Mesenchymal stem cell (in vitro differentiated cells and primary cell): ENCODE measurements around the gene CA7.

ENCODE experiments used
- DNase-seq: peaks from one replicate; pipeline ENCODE4 v3.0.0-alpha.2; 2013
- H2AFZ ChIP-seq: one replicate; pipeline ENCODE4 v1.6.1; 2013; ENCODE audit warnings: low read depth, mild to moderate bottlenecking, control low read depth, inconsistent platforms, low read length, moderate library complexity
- H2AK5ac ChIP-seq: 2 replicates; pipeline ENCODE4 v1.6.1; 2013; ENCODE audit warnings: low read length, moderate library complexity, mild to moderate bottlenecking, inconsistent platforms; ENCODE audit not compliant: severe bottlenecking
- H2BK120ac ChIP-seq: one replicate; pipeline ENCODE4 v1.6.1; 2013; ENCODE audit warnings: low read depth, mild to moderate bottlenecking, inconsistent platforms, low read length, moderate library complexity
- H2BK12ac ChIP-seq, 2 experiments: one replicate each; pipeline ENCODE4 v1.6.1; 2013; ENCODE audit warnings: inconsistent platforms in 2 of 2, low read length in 2 of 2, mild to moderate bottlenecking in 2 of 2, moderate library complexity in 2 of 2, control low read depth in 1 of 2
- H2BK15ac ChIP-seq: one replicate; pipeline ENCODE4 v1.6.1; 2013; ENCODE audit warnings: mild to moderate bottlenecking, low read depth, inconsistent platforms; ENCODE audit not compliant: poor library complexity, severe bottlenecking
- H2BK5ac ChIP-seq: 2 replicates; pipeline ENCODE4 v1.6.1; 2013; ENCODE audit warnings: low read depth, mild to moderate bottlenecking, low read length, control low read depth, inconsistent platforms; ENCODE audit not compliant: poor library complexity, severe bottlenecking
- H3K14ac ChIP-seq, 2 experiments: one replicate each; pipeline ENCODE4 v1.6.1; 2013; ENCODE audit warnings: inconsistent platforms in 2 of 2, low read length in 2 of 2, control low read depth in 1 of 2, mild to moderate bottlenecking in 1 of 2, moderate library complexity in 1 of 2
- H3K18ac ChIP-seq, 2 experiments: one replicate each; pipeline ENCODE4 v1.6.1; 2013; ENCODE audit warnings: inconsistent platforms in 2 of 2, low read length in 2 of 2, control low read depth in 1 of 2, low read depth in 1 of 2, mild to moderate bottlenecking in 1 of 2
- H3K23ac ChIP-seq, 2 experiments: one replicate each; pipeline ENCODE4 v1.6.1; 2013; ENCODE audit warnings: inconsistent platforms in 2 of 2, low read length in 2 of 2, mild to moderate bottlenecking in 2 of 2, moderate library complexity in 2 of 2, control low read depth in 1 of 2
- H3K27ac ChIP-seq: 2 replicates; pipeline ENCODE4 v1.5.1; 2013; ENCODE audit warnings: mild to moderate bottlenecking, moderate library complexity, low read length, control low read depth, inconsistent platforms; ENCODE audit not compliant: poor library complexity, severe bottlenecking
- H3K27me3 ChIP-seq, 2 experiments: 2 replicates each; pipeline versions ENCODE4 v1.6.1 to v1.7.0; 2013; ENCODE audit warnings: low read length in 2 of 2, mild to moderate bottlenecking in 2 of 2, moderate library complexity in 2 of 2, control low read depth in 1 of 2, inconsistent platforms in 1 of 2; ENCODE audit not compliant: control insufficient read depth in 1 of 2, insufficient read depth in 1 of 2
- H3K36me3 ChIP-seq, 2 experiments: 2 replicates each; pipeline versions ENCODE4 v1.6.1 to v1.7.0; 2013; ENCODE audit warnings: low read length in 2 of 2, control low read depth in 1 of 2, inconsistent platforms in 1 of 2, low read depth in 1 of 2, mild to moderate bottlenecking in 1 of 2; ENCODE audit not compliant: insufficient read depth in 2 of 2, control insufficient read depth in 1 of 2
- H3K4ac ChIP-seq, 2 experiments: one replicate each; pipeline ENCODE4 v1.6.1; 2013; ENCODE audit warnings: inconsistent platforms in 2 of 2, low read length in 2 of 2, mild to moderate bottlenecking in 2 of 2, moderate library complexity in 2 of 2, control low read depth in 1 of 2, low read depth in 1 of 2
- H3K4me1 ChIP-seq: 2 replicates; pipeline ENCODE4 v1.6.1; 2013; ENCODE audit warnings: low read depth, low read length, control low read depth; ENCODE audit not compliant: control insufficient read depth, insufficient read depth
- H3K4me2 ChIP-seq: 2 replicates; pipeline ENCODE4 v1.6.1; 2013; ENCODE audit warnings: low read length, mild to moderate bottlenecking, inconsistent platforms; ENCODE audit not compliant: poor library complexity, severe bottlenecking
- H3K4me3 ChIP-seq, 2 experiments: 2 replicates each; pipeline versions ENCODE4 v1.5.1 to v1.7.0; 2013; ENCODE audit warnings: low read length in 2 of 2, mild to moderate bottlenecking in 2 of 2, control low read depth in 1 of 2, low read depth in 1 of 2; ENCODE audit not compliant: insufficient read depth in 1 of 2
- H3K79me1 ChIP-seq: replicated peaks from 2 replicates; pipeline ENCODE4 v1.6.1; 2013; ENCODE audit warnings: mild to moderate bottlenecking, control low read depth, low read length, inconsistent platforms; ENCODE audit not compliant: poor library complexity, severe bottlenecking
- H3K9ac ChIP-seq: 2 replicates; pipeline ENCODE4 v1.7.0; 2013; ENCODE audit warnings: mild to moderate bottlenecking, low read length, moderate library complexity
- H3K9me3 ChIP-seq: 2 replicates; pipeline ENCODE4 v1.7.0; 2013; ENCODE audit warnings: mild to moderate bottlenecking, low read length; ENCODE audit not compliant: control insufficient read depth
- H4K8ac ChIP-seq: one replicate; pipeline ENCODE4 v1.6.1; 2013; ENCODE audit warnings: inconsistent platforms, mild to moderate bottlenecking, low read length, moderate library complexity
- H4K91ac ChIP-seq: one replicate; pipeline ENCODE4 v1.6.1; 2013; ENCODE audit warnings: mild to moderate bottlenecking, low read length, inconsistent platforms
- WGBS: methylation state at CpG from one replicate; pipeline ENCODE4 v1.1.7; 2013; ENCODE audit warnings: mixed read lengths; 5-methylcytosine and 5-hydroxymethylcytosine counted together

The CA7 gene

GRCh38 chr16:66848172-66848571, 4.0 kb downstream of the CA7 start:
- Histone ChIP-seq H3K36me3 (peaks cover 0 to 5% of the 10 kb centered on the region in 2 experiments), H3K9me3 (no peaks in the 10 kb centered on the region)

GRCh38 chr16:66849021-66849420, 4.8 kb downstream of the CA7 start:
- H3K9ac ChIP-seq, result no peak overlapping the region
- H3K79me1 ChIP-seq, result no peaks in the 10 kb centered on the region
- H2AK5ac ChIP-seq, result no peak overlapping the region
- no peak overlapping the region for H3K27ac ChIP-seq
- no peak overlapping the region for H2BK120ac ChIP-seq
- no peak overlapping the region for H3K4me3 ChIP-seq
- no peak overlapping the region for H3K18ac ChIP-seq
- no peak overlapping the region for H2BK5ac ChIP-seq
- WGBS, result 85% methylated on average over 2 of the region's 2 CpGs
- peaks cover 0 to 5% of the 10 kb centered on the region in 2 experiments for H3K36me3 ChIP-seq
- no peak overlapping the region for H2BK12ac ChIP-seq
- H3K4me1 ChIP-seq, result peaks cover 17% of the 10 kb centered on the region
- DNase-seq, result no peak
- no peak overlapping the region for H3K14ac ChIP-seq
- H3K4ac ChIP-seq, result no peak overlapping the region
- H4K91ac ChIP-seq, result no peak overlapping the region
- H3K23ac ChIP-seq, result no peak overlapping the region
- H2AFZ ChIP-seq, result no peak overlapping the region
- no peak overlapping the region for H4K8ac ChIP-seq
- peaks cover 66 to 75% of the 10 kb centered on the region in 2 experiments for H3K27me3 ChIP-seq
- no peak overlapping the region for H3K4me2 ChIP-seq
- no peaks in the 10 kb centered on the region for H3K9me3 ChIP-seq
- H2BK15ac ChIP-seq, result no peak overlapping the region

More at GRCh38 chr16:66848172-66848571, 4.0 kb downstream of the CA7 start:
- peaks cover 19% of the 10 kb centered on the region for H3K4me1 ChIP-seq
- H2AK5ac ChIP-seq, result no peak overlapping the region
- H2BK120ac ChIP-seq, result no peak overlapping the region
- H4K8ac ChIP-seq, result no peak overlapping the region
- H3K18ac ChIP-seq, result no peak overlapping the region
- no peak overlapping the region for H4K91ac ChIP-seq
- no peak overlapping the region for H2BK15ac ChIP-seq
- no peak overlapping the region for H3K27ac ChIP-seq
- H3K9ac ChIP-seq, result no peak overlapping the region
- H3K4me3 ChIP-seq, result no peak overlapping the region
- 67% methylated on average over 2 of the region's 2 CpGs for WGBS
- H3K79me1 ChIP-seq, result no peaks in the 10 kb centered on the region
- no peak overlapping the region for H3K14ac ChIP-seq
- H2BK12ac ChIP-seq, result no peak overlapping the region
- H3K27me3 ChIP-seq, result peaks cover 66 to 74% of the 10 kb centered on the region in 2 experiments
- H2AFZ ChIP-seq, result no peak overlapping the region
- H2BK5ac ChIP-seq, result no peak overlapping the region
- no peak for DNase-seq
- H3K23ac ChIP-seq, result no peak overlapping the region
- no peak overlapping the region for H3K4me2 ChIP-seq
- no peak overlapping the region for H3K4ac ChIP-seq

- Histone ChIP-seq H2BK12ac (no peak overlapping the region), H2AK5ac (no peak overlapping the region), H3K4me2 (no peak overlapping the region), H2AFZ (no peak overlapping the region), H3K27me3 (peaks cover 62 to 72% of the 10 kb centered on the region in 2 experiments), H2BK5ac (no peak overlapping the region), H3K4me3 (no peak overlapping the region), H3K23ac (no peak overlapping the region), H3K4me1 (peaks cover 13% of the 10 kb centered on the region), H3K4ac (no peak overlapping the region), H3K36me3 (peaks cover 0 to 2% of the 10 kb centered on the region in 2 experiments), H2BK15ac (no peak overlapping the region), H3K18ac (no peak overlapping the region), H3K9me3 (no peaks in the 10 kb centered on the region), H4K91ac (no peak overlapping the region), H3K9ac (no peak overlapping the region), H3K79me1 (no peaks in the 10 kb centered on the region), H3K27ac (no peak overlapping the region), H2BK120ac (no peak overlapping the region), H4K8ac (no peak overlapping the region), H3K14ac (no peak overlapping the region)
- 87% methylated on average over 3 of the region's 4 CpGs for WGBS
- DNase-seq, result no peak
Measured at GRCh38 chr16:66849549-66849948, 5.3 kb downstream of the CA7 start.

GRCh38 chr16:66850115-66850815, 6.1 kb downstream of the CA7 start:
- no peak overlapping the region for H4K8ac ChIP-seq
- no peak overlapping the region for H3K14ac ChIP-seq

More at GRCh38 chr16:66850115-66850815, 6.1 kb downstream of the CA7 start:
- Histone ChIP-seq H2AFZ (no peak overlapping the region), H3K36me3 (no peaks in the 10 kb centered on the region), H2BK5ac (no peak overlapping the region), H3K27me3 (peaks cover 55 to 65% of the 10 kb centered on the region in 2 experiments), H3K9me3 (no peaks in the 10 kb centered on the region), H3K79me1 (no peaks in the 10 kb centered on the region), H3K4ac (no peak overlapping the region), H2BK15ac (no peak overlapping the region), H3K27ac (no peak overlapping the region), H3K4me1 (peaks cover 5% of the 10 kb centered on the region), H3K9ac (no peak overlapping the region), H3K18ac (no peak overlapping the region), H3K4me3 (no peak overlapping the region), H2AK5ac (no peak overlapping the region), H2BK120ac (no peak overlapping the region), H4K91ac (no peak overlapping the region), H3K23ac (no peak overlapping the region), H3K4me2 (no peak overlapping the region), H2BK12ac (no peak overlapping the region)
- DNase-seq, result no peak
- WGBS, result 90% methylated on average over 8 of the region's 14 CpGs
